ENCODE results near the gene CDH13.

CDH13 gene

GRCh38 chr16:82628711-82629110, 1.9 kb downstream of the CDH13 start:
- Histone ChIP-seq H3K4me2 (ENCODE audit: low read length) (peak overlapping the region; percentile 98), H3K36me3 (ENCODE audit: insufficient read depth, low read length) (no peaks in the 10 kb centered on the region), H3K4me1 (ENCODE audit: control insufficient read depth, insufficient read depth, low read length) (peaks cover 57% of the 10 kb centered on the region), H3K27me3 (ENCODE audit: control insufficient read depth, insufficient read depth, low read length) (no peaks in the 10 kb centered on the region), H3K9me3 (replicated peaks; ENCODE audit: low read length) (no peaks in the 10 kb centered on the region), H3K9ac (ENCODE audit: low read depth, low read length) (peak overlapping the region; percentile 94), H3K4me3 (ENCODE audit: low read length) (peak overlapping the region; percentile 93)

- Histone ChIP-seq H3K9ac (ENCODE audit: low read depth, low read length) (peak overlapping the region; percentile 94), H3K36me3 (ENCODE audit: insufficient read depth, low read length) (no peaks in the 10 kb centered on the region), H3K4me2 (ENCODE audit: low read length) (peak overlapping the region; percentile 98), H3K4me3 (ENCODE audit: low read length) (peak overlapping the region; percentile 93), H3K27me3 (ENCODE audit: control insufficient read depth, insufficient read depth, low read length) (no peaks in the 10 kb centered on the region), H3K9me3 (replicated peaks; ENCODE audit: low read length) (no peaks in the 10 kb centered on the region), H3K4me1 (ENCODE audit: control insufficient read depth, insufficient read depth, low read length) (peaks cover 65% of the 10 kb centered on the region)
Measured at GRCh38 chr16:82629441-82630027, 2.8 kb downstream of the CDH13 start.

GRCh38 chr16:82630219-82630618, 3.5 kb downstream of the CDH13 start:
- Histone ChIP-seq H3K4me3 (ENCODE audit: low read length) (peak overlapping the region; percentile 93), H3K4me2 (ENCODE audit: low read length) (peak overlapping the region; percentile 98), H3K9ac (ENCODE audit: low read depth, low read length) (peak overlapping the region; percentile 94)

GRCh38 chr16:82630688-82631087, 3.9 kb downstream of the CDH13 start:
- Histone ChIP-seq H3K4me3 (ENCODE audit: low read length) (peak overlapping the region; percentile 93), H3K4me2 (ENCODE audit: low read length) (peak overlapping the region; percentile 98), H3K9ac (ENCODE audit: low read depth, low read length) (peak overlapping the region; percentile 94), H3K36me3 (ENCODE audit: insufficient read depth, low read length) (no peaks in the 10 kb centered on the region), H3K9me3 (replicated peaks; ENCODE audit: low read length) (no peaks in the 10 kb centered on the region), H3K4me1 (ENCODE audit: control insufficient read depth, insufficient read depth, low read length) (peaks cover 77% of the 10 kb centered on the region), H3K27me3 (ENCODE audit: control insufficient read depth, insufficient read depth, low read length) (no peaks in the 10 kb centered on the region)

More at GRCh38 chr16:82630219-82630618, 3.5 kb downstream of the CDH13 start:
- no peaks in the 10 kb centered on the region for H3K9me3 ChIP-seq (replicated peaks; ENCODE audit: low read length)
- H3K36me3 ChIP-seq (ENCODE audit: insufficient read depth, low read length): no peaks in the 10 kb centered on the region
- no peaks in the 10 kb centered on the region for H3K27me3 ChIP-seq (ENCODE audit: control insufficient read depth, insufficient read depth, low read length)
- H3K4me1 ChIP-seq (ENCODE audit: control insufficient read depth, insufficient read depth, low read length): peaks cover 72% of the 10 kb centered on the region

- H3K27me3 ChIP-seq (ENCODE audit: control insufficient read depth, insufficient read depth, low read length): no peaks in the 10 kb centered on the region
- H3K9ac ChIP-seq (ENCODE audit: low read depth, low read length): no peak overlapping the region
- no peak overlapping the region for H3K4me3 ChIP-seq (ENCODE audit: low read length)
- no peak overlapping the region for H3K4me2 ChIP-seq (ENCODE audit: low read length)
- peaks cover 81% of the 10 kb centered on the region for H3K4me1 ChIP-seq (ENCODE audit: control insufficient read depth, insufficient read depth, low read length)
- H3K9me3 ChIP-seq (replicated peaks; ENCODE audit: low read length): no peaks in the 10 kb centered on the region
- H3K36me3 ChIP-seq (ENCODE audit: insufficient read depth, low read length): no peaks in the 10 kb centered on the region
Measured at GRCh38 chr16:82631701-82632685, 5.2 kb downstream of the CDH13 start.

GRCh38 chr16:82633964-82634600, 7.3 kb downstream of the CDH13 start:
- no peaks in the 10 kb centered on the region for H3K27me3 ChIP-seq (ENCODE audit: control insufficient read depth, insufficient read depth, low read length)
- no peaks in the 10 kb centered on the region for H3K36me3 ChIP-seq (ENCODE audit: insufficient read depth, low read length)
- H3K4me3 ChIP-seq (ENCODE audit: low read length): peak overlapping the region; percentile 26
- peaks cover 86% of the 10 kb centered on the region for H3K4me1 ChIP-seq (ENCODE audit: control insufficient read depth, insufficient read depth, low read length)
- H3K9ac ChIP-seq (ENCODE audit: low read depth, low read length): peak overlapping the region; percentile 63
- peak overlapping the region; percentile 61 for H3K4me2 ChIP-seq (ENCODE audit: low read length)
- H3K9me3 ChIP-seq (replicated peaks; ENCODE audit: low read length): no peaks in the 10 kb centered on the region

GRCh38 chr16:82634955-82635610, 8.3 kb downstream of the CDH13 start:
- Histone ChIP-seq H3K9me3 (replicated peaks; ENCODE audit: low read length) (no peaks in the 10 kb centered on the region), H3K4me1 (ENCODE audit: control insufficient read depth, insufficient read depth, low read length) (peaks cover 86% of the 10 kb centered on the region), H3K36me3 (ENCODE audit: insufficient read depth, low read length) (no peaks in the 10 kb centered on the region), H3K4me2 (ENCODE audit: low read length) (no peak overlapping the region), H3K27me3 (ENCODE audit: control insufficient read depth, insufficient read depth, low read length) (no peaks in the 10 kb centered on the region), H3K9ac (ENCODE audit: low read depth, low read length) (peak overlapping the region; percentile 63), H3K4me3 (ENCODE audit: low read length) (no peak overlapping the region)

- no peak overlapping the region for H3K4me3 ChIP-seq (ENCODE audit: low read length)
- H3K9ac ChIP-seq (ENCODE audit: low read depth, low read length): no peak overlapping the region
- no peaks in the 10 kb centered on the region for H3K9me3 ChIP-seq (replicated peaks; ENCODE audit: low read length)
- H3K4me1 ChIP-seq (ENCODE audit: control insufficient read depth, insufficient read depth, low read length): peaks cover 73% of the 10 kb centered on the region
- no peaks in the 10 kb centered on the region for H3K27me3 ChIP-seq (ENCODE audit: control insufficient read depth, insufficient read depth, low read length)
- H3K4me2 ChIP-seq (ENCODE audit: low read length): no peak overlapping the region
- no peaks in the 10 kb centered on the region for H3K36me3 ChIP-seq (ENCODE audit: insufficient read depth, low read length)
Measured at GRCh38 chr16:82636485-82636884, 9.7 kb downstream of the CDH13 start.

GRCh38 chr16:82636958-82637357, 10.2 kb downstream of the CDH13 start:
- peaks cover 71% of the 10 kb centered on the region for H3K4me1 ChIP-seq (ENCODE audit: control insufficient read depth, insufficient read depth, low read length)
- no peak overlapping the region for H3K4me3 ChIP-seq (ENCODE audit: low read length)
- no peak overlapping the region for H3K4me2 ChIP-seq (ENCODE audit: low read length)
- H3K27me3 ChIP-seq (ENCODE audit: control insufficient read depth, insufficient read depth, low read length): no peaks in the 10 kb centered on the region
- H3K9ac ChIP-seq (ENCODE audit: low read depth, low read length): no peak overlapping the region
- H3K9me3 ChIP-seq (replicated peaks; ENCODE audit: low read length): no peaks in the 10 kb centered on the region
- H3K36me3 ChIP-seq (ENCODE audit: insufficient read depth, low read length): no peaks in the 10 kb centered on the region

GRCh38 chr16:82638095-82638798, 11.5 kb downstream of the CDH13 start:
- H3K27me3 ChIP-seq (ENCODE audit: control insufficient read depth, insufficient read depth, low read length): no peaks in the 10 kb centered on the region
- H3K4me2 ChIP-seq (ENCODE audit: low read length): peak overlapping the region; percentile 59
- H3K4me1 ChIP-seq (ENCODE audit: control insufficient read depth, insufficient read depth, low read length): peaks cover 66% of the 10 kb centered on the region
- H3K4me3 ChIP-seq (ENCODE audit: low read length): peak overlapping the region; percentile 20
- peak overlapping the region; percentile 72 for H3K9ac ChIP-seq (ENCODE audit: low read depth, low read length)
- no peaks in the 10 kb centered on the region for H3K9me3 ChIP-seq (replicated peaks; ENCODE audit: low read length)
- H3K36me3 ChIP-seq (ENCODE audit: insufficient read depth, low read length): no peaks in the 10 kb centered on the region

All from skeletal muscle satellite cell (primary cell).